ENCODE results near the gene RNF141. TPM values are rescaled to one million over a fixed set of nuclear protein-coding genes. Genes with fewer than 3 reads are reported as not detected.

RNF141 gene
- total and polyA plus RNA-seq, 10 of the 15 experiments (the other 5 are each of a cell fraction or from before 2014, with no cell fraction given), result 7.6 to 36.8 (median 13.6) TPM

DNA sequence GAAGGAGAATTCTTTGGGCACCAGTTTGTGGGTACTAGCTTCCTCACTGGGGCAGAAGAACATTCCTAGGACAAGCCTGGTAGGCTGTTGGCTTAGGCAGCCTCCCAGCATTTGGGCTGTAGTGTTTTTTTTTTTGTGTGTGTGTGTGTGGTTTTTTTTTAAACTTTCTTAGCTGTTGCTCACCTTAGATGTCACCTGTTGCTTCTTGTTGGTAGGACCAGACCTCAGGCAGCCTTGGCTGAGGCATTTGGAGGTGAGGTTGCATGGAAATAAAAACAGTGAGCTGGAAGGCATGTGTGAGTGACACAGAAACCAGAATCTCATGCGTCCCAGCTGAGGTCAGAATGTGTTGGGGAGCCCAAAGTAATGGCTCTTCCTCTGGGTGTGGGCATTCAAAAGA is 64.6 kb downstream of the RNF141 start:
- no peaks in the 10 kb centered on the region for H3K4me1 ChIP-seq (ENCODE audit: control insufficient read depth, insufficient read depth, low read length)
- 100% methylated on average over 1 of the region's 1 CpG for WGBS (ENCODE audit: insufficient coverage, insufficient replicate concordance, low lambda C conversion rate, missing lambda C conversion rate)
- ChIA-PET CTCF (interaction anchor here (0.6 to 1.2 kb wide), 3 partner anchors 20 to 110 kb away, joined by 3 to 6 read pairs (median 4); no protein-coding TSS in a partner anchor), SMC1A (ENCODE audit: uncharacterized antibody, unreplicated experiment) (interaction anchor here (1.0 to 1.7 kb wide), 5 partner anchors 16 to 62 kb away, joined by 3 to 8 read pairs (median 3); no protein-coding TSS in a partner anchor), POLR2A (interaction anchor here (0.6 kb wide), 4 partner anchors 27 to 1083 kb away, joined by 3 read pairs; no protein-coding TSS in a partner anchor), RAD21 (ENCODE audit: unreplicated experiment) (interaction anchor here (0.6 to 1.6 kb wide), 2 partner anchors 21 to 66 kb away, joined by 3 to 4 read pairs; partner anchors contain the start of gene AMPD3)
- TF ChIP-seq, protein P1, sequence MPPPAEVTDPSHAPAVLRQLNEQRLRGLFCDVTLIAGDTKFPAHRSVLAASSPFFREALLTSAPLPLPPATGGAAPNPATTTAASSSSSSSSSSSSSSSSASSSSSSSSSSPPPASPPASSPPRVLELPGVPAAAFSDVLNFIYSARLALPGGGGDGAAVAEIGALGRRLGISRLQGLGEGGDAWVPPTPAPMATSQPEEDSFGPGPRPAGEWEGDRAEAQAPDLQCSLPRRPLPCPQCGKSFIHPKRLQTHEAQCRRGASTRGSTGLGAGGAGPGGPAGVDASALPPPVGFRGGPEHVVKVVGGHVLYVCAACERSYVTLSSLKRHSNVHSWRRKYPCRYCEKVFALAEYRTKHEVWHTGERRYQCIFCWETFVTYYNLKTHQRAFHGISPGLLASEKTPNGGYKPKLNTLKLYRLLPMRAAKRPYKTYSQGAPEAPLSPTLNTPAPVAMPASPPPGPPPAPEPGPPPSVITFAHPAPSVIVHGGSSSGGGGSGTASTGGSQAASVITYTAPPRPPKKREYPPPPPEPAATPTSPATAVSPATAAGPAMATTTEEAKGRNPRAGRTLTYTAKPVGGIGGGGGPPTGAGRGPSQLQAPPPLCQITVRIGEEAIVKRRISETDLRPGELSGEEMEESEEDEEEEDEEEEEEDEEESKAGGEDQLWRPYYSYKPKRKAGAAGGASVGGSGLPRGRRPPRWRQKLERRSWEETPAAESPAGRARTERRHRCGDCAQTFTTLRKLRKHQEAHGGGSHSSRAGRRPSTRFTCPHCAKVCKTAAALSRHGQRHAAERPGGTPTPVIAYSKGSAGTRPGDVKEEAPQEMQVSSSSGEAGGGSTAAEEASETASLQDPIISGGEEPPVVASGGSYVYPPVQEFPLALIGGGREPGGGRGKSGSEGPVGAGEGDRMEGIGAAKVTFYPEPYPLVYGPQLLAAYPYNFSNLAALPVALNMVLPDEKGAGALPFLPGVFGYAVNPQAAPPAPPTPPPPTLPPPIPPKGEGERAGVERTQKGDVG (CRISPR knock-in tag; IDR thresholded peaks at IDR 0.05), result no peak
- TF ChIP-seq SPI1 (IDR thresholded peaks at IDR 0.05; ENCODE audit: borderline replicate concordance, insufficient read depth, low read depth, low read length) (no peak), RBBP5 (conservative IDR thresholded peaks at IDR 0.05) (no peak)
- H3K27ac ChIP-seq (ENCODE audit: control insufficient read depth, insufficient read depth), result no peak overlapping the region
- H3K36me3 ChIP-seq (ENCODE audit: control insufficient read depth in 2 of 2, insufficient read depth in 2 of 2, low read length in 1 of 2), result peaks cover 0 to 3% of the 10 kb centered on the region in 2 experiments; a peak in 1 of 4 replicates
- no peak overlapping the region for H2AFZ ChIP-seq (ENCODE audit: control insufficient read depth, low read depth, low read length)
- no peak overlapping the region for H3K4me2 ChIP-seq (ENCODE audit: control insufficient read depth, insufficient read depth)
- BruUV-seq (replicated peaks), result no TSS peak
- ATAC-seq (no peak), DNase-seq (ENCODE audit: low read depth, low spot score) (no peak), FAIRE-seq (no peak)
- H3K27me3 ChIP-seq (replicated peaks in 1 of 2; ENCODE audit: control insufficient read depth in 2 of 2, insufficient read depth in 2 of 2, low read length in 1 of 2), result no peaks in the 10 kb centered on the region; a peak in 1 of 4 replicates
- no peaks in the 10 kb centered on the region for H3K9me3 ChIP-seq (replicated peaks; ENCODE audit: control insufficient read depth, insufficient read depth, low read length)
- H3K9ac ChIP-seq (ENCODE audit: control insufficient read depth, insufficient read depth, low read length), result no peak overlapping the region
- in situ Hi-C loops (cut with MboI), result no loop called here
- H3K4me3 ChIP-seq, result no peak overlapping the region
- H3K79me2 ChIP-seq (ENCODE audit: control insufficient read depth, insufficient read depth, low read length), result no peaks in the 10 kb centered on the region
- H4K20me1 ChIP-seq (ENCODE audit: control insufficient read depth, insufficient read depth), result no peaks in the 10 kb centered on the region; the same call in 1 of the 2 replicates
- intact Hi-C loops (cut with micrococcal nuclease; ENCODE audit: unreplicated experiment), result no loop called here

Data from GM12878 (cell line).